ENCODE results near the gene KCTD16.

The KCTD16 gene

DNA sequence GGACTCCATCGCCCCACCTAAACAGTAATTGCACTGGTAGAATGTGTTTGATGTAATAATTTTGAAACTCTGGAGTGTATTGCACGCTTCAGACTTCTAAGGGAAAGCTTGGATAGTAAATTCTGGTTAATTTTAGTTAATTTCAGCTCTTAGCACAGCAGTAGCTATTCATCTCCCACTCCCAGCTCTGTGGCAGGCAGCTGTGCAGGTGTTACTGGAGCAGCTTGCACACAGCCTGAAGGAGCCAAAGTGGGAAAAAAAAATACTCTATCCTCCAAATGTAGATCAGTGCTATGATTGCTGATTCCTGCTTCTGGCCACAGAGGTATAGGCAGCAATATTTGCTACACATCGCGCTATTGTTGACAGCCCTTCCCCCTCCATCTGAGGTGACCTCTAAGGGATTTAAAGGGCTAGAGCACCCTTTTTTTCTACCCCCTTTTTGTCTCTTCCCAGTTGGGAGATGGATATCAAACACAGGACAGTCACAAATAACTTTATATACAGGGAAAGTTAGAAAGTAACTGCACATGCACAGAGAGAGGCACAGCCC, 97.4 kb downstream of the KCTD16 start:
- Histone ChIP-seq H3K4me3 (ENCODE audit: severe bottlenecking) (no peak overlapping the region), H3K36me3 (ENCODE audit: low read depth) (no peaks in the 10 kb centered on the region), H3K4me1 (ENCODE audit: insufficient read depth, poor library complexity, severe bottlenecking) (no peaks in the 10 kb centered on the region), H3K27ac (ENCODE audit: poor library complexity, severe bottlenecking) (no peak overlapping the region), H3K9me3 (ENCODE audit: severe bottlenecking) (no peaks in the 10 kb centered on the region), H3K27me3 (ENCODE audit: insufficient read depth, poor library complexity, severe bottlenecking) (peaks cover 56% of the 10 kb centered on the region)
- no peak for ATAC-seq (ENCODE audit: low read depth)
- TF ChIP-seq, protein P1, sequence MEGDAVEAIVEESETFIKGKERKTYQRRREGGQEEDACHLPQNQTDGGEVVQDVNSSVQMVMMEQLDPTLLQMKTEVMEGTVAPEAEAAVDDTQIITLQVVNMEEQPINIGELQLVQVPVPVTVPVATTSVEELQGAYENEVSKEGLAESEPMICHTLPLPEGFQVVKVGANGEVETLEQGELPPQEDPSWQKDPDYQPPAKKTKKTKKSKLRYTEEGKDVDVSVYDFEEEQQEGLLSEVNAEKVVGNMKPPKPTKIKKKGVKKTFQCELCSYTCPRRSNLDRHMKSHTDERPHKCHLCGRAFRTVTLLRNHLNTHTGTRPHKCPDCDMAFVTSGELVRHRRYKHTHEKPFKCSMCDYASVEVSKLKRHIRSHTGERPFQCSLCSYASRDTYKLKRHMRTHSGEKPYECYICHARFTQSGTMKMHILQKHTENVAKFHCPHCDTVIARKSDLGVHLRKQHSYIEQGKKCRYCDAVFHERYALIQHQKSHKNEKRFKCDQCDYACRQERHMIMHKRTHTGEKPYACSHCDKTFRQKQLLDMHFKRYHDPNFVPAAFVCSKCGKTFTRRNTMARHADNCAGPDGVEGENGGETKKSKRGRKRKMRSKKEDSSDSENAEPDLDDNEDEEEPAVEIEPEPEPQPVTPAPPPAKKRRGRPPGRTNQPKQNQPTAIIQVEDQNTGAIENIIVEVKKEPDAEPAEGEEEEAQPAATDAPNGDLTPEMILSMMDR (IDR thresholded peaks at IDR 0.05; ENCODE audit: poor library complexity, severe bottlenecking), result no peak
- DNase-seq (ENCODE audit: low spot score), result no peak

DNA sequence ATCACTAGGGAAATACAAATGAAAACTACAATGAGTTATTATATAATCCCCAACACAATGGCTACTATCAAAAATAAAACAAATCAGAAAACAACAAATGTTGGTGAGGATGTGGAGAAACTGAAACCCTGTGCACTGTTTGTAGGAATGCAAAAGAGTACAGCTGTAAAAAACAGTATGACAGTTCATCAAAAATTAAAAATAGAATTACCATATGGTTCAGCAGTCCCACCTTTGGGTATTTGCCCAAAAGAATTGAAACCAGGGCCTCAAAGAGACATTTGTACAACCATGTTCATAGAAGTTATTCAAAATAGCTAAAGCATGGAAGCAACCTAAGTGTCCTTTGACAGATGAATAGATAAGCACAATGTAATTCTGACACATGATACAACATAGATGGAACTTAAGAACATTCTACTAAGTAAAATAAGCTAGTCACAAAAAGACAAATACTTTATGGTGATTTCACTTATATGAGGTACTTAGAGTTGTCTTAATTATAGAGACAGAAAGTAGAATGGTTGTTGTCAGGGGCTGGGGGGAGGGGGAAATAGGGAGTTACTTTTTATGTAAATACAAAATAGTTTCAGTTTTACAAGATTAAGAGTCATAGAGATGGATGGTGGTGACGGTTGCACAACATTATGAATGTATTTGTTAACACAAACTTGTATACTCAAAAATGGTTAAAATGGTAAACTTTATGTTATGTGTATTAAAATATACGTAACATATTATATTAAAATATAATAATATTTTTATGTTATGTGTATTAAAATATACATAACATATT, 102.8 kb downstream of the KCTD16 start:
- no peak for DNase-seq (ENCODE audit: low spot score)
- TF ChIP-seq, protein P1 (IDR thresholded peaks at IDR 0.05; ENCODE audit: poor library complexity, severe bottlenecking), result no peak
- no peak for ATAC-seq (ENCODE audit: low read depth)
- Histone ChIP-seq H3K9me3 (ENCODE audit: severe bottlenecking) (no peaks in the 10 kb centered on the region), H3K27ac (ENCODE audit: poor library complexity, severe bottlenecking) (no peak overlapping the region), H3K4me3 (ENCODE audit: severe bottlenecking) (no peak overlapping the region), H3K27me3 (ENCODE audit: insufficient read depth, poor library complexity, severe bottlenecking) (peaks cover 22% of the 10 kb centered on the region), H3K4me1 (ENCODE audit: insufficient read depth, poor library complexity, severe bottlenecking) (no peaks in the 10 kb centered on the region), H3K36me3 (ENCODE audit: low read depth) (no peaks in the 10 kb centered on the region)

DNA sequence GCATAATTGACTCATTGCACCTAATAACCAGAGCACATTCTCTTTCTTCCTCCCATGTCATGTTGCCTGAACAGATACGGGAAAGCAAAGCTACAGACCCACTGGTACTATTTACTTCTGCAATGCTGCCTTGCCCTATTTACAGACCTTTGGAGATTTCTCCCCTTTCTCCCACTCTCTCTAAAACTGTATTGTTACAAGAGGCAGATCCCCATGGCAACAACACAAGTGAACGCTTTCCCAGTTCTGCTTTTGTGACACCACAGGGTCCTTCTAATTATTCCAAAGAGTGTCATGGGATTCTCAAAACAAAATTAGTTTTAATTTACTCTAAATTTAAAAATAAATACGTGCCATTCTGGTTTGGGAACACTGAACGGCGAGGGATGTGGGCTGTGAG, 104.7 kb downstream of the KCTD16 start:
- Histone ChIP-seq H3K36me3 (ENCODE audit: low read depth) (no peaks in the 10 kb centered on the region), H3K4me1 (ENCODE audit: insufficient read depth, poor library complexity, severe bottlenecking) (no peaks in the 10 kb centered on the region), H3K9me3 (ENCODE audit: severe bottlenecking) (no peaks in the 10 kb centered on the region), H3K27me3 (ENCODE audit: insufficient read depth, poor library complexity, severe bottlenecking) (peaks cover 10% of the 10 kb centered on the region), H3K4me3 (ENCODE audit: severe bottlenecking) (no peak overlapping the region), H3K27ac (ENCODE audit: poor library complexity, severe bottlenecking) (no peak overlapping the region)
- DNase-seq (ENCODE audit: low spot score) (no peak), ATAC-seq (ENCODE audit: low read depth) (no peak)
- TF ChIP-seq, protein P1 (IDR thresholded peaks at IDR 0.05; ENCODE audit: poor library complexity, severe bottlenecking), result no peak

DNA sequence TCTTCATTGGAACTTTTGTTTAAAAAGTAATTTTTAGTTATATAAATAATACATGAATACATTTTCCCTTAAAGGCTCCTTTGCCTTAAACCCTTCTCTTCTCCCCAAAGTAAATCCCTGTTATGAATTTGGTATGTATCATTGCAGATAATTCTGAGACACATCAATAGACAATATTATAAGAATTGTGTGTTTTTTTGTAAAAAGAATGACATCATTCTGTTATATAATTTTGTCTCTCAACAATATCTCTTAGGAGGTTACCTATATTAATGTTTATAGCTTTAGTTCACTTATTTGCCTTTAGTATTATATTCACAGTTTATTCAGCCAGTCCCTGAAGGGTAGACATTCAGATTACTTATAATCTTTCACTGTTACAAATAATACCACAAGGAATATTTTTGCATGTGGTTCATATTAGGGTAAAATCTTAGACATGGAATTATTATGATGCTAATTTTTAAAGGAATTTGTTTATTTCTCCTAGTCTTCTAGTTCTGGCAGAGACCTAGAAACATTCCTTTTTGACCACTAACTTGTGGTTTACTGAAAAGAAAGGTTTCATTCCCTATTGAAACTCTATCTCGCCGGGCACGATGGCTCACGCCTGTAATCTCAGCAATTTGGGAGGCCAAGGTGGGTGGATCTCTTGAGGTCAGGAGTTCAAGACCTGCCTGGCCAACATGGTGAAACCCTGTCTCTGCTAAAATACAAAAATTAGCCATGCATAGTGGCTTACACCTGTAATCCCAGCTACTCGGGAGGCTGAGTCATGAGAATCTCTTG, 105.6 kb downstream of the KCTD16 start:
- no peak overlapping the region for H3K4me3 ChIP-seq (ENCODE audit: severe bottlenecking)
- H3K27me3 ChIP-seq (ENCODE audit: insufficient read depth, poor library complexity, severe bottlenecking), result peaks cover 7% of the 10 kb centered on the region
- no peaks in the 10 kb centered on the region for H3K9me3 ChIP-seq (ENCODE audit: severe bottlenecking)
- TF ChIP-seq, protein P1 (IDR thresholded peaks at IDR 0.05; ENCODE audit: poor library complexity, severe bottlenecking), result no peak
- H3K4me1 ChIP-seq (ENCODE audit: insufficient read depth, poor library complexity, severe bottlenecking), result no peaks in the 10 kb centered on the region
- no peak for DNase-seq (ENCODE audit: low spot score)
- no peak for ATAC-seq (ENCODE audit: low read depth)
- H3K27ac ChIP-seq (ENCODE audit: poor library complexity, severe bottlenecking), result no peak overlapping the region
- no peaks in the 10 kb centered on the region for H3K36me3 ChIP-seq (ENCODE audit: low read depth)

Measured in RWPE2 (cell line).